Measurements from ENCODE around the gene SIPA1L3. TPM values are rescaled to one million over a fixed set of nuclear protein-coding genes. Genes with fewer than 3 reads are reported as not detected.

Gene SIPA1L3
- total and polyA plus RNA-seq, 10 of the 15 experiments (the other 5 are each of a cell fraction or from before 2014, with no cell fraction given) = 0.24 to 66.2 (median 19.1) TPM

DNA sequence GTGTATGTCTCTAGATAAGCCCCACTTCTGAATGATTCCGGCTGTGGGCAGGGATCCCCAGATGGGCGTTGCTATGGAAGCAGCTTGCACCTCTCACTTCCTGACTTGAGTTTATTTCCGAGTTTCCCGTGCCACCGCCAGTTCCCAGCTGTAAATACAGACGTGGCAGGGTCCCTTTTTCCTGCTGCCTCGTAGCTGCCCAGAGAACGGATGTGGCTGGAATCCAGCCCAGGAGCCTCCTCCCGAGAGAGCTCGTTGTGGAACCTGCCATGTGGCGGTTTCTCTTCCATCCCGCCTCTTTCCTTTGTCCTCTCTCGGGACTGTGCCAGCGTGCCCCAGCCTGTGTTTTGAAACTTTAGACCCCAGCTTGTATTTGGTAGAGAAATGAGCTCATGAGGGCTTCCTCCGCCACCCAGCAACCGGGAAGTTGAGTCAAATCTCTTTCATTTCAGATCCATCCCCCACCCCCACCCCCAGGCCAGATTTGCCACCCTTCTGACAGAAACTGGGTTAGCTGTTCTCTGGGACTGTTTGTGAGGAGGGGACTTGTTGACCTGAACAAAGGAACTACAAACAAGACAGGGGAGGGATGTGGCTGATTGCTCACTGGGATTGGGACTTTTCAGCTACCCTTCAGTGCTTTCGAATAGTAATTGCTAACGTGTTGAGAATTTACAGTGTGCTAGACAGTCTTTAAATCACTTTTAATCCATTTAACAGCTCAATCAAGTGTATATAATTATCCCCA is 96.6 kb downstream of the SIPA1L3 start (continued):
- TF ChIP-seq, protein P1, sequence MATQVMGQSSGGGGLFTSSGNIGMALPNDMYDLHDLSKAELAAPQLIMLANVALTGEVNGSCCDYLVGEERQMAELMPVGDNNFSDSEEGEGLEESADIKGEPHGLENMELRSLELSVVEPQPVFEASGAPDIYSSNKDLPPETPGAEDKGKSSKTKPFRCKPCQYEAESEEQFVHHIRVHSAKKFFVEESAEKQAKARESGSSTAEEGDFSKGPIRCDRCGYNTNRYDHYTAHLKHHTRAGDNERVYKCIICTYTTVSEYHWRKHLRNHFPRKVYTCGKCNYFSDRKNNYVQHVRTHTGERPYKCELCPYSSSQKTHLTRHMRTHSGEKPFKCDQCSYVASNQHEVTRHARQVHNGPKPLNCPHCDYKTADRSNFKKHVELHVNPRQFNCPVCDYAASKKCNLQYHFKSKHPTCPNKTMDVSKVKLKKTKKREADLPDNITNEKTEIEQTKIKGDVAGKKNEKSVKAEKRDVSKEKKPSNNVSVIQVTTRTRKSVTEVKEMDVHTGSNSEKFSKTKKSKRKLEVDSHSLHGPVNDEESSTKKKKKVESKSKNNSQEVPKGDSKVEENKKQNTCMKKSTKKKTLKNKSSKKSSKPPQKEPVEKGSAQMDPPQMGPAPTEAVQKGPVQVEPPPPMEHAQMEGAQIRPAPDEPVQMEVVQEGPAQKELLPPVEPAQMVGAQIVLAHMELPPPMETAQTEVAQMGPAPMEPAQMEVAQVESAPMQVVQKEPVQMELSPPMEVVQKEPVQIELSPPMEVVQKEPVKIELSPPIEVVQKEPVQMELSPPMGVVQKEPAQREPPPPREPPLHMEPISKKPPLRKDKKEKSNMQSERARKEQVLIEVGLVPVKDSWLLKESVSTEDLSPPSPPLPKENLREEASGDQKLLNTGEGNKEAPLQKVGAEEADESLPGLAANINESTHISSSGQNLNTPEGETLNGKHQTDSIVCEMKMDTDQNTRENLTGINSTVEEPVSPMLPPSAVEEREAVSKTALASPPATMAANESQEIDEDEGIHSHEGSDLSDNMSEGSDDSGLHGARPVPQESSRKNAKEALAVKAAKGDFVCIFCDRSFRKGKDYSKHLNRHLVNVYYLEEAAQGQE (IDR thresholded peaks at IDR 0.05; ENCODE audit: low read depth, low read length) = no peak
- TF ChIP-seq ATF2 (IDR thresholded peaks at IDR 0.05; ENCODE audit: low read length) = peak; percentile 70; the same call in 1 of the 2 replicates
- no peak for TF ChIP-seq RFX5 (IDR thresholded peaks at IDR 0.05; ENCODE audit: low read depth, low read length)
- TF ChIP-seq STAT3 (IDR thresholded peaks at IDR 0.05; ENCODE audit: low read depth, low read length) = no peak
- TF ChIP-seq POLR2AphosphoS5 (IDR thresholded peaks at IDR 0.05; ENCODE audit: low read length) = no peak
- TF ChIP-seq EZH2 (IDR thresholded peaks at IDR 0.05; ENCODE audit: borderline replicate concordance, control insufficient read depth, low read depth, low read length) = no peak
- no peak for TF ChIP-seq NR2C2 (IDR thresholded peaks at IDR 0.05; ENCODE audit: borderline replicate concordance, control insufficient read depth, insufficient read length, low read depth)
- TF ChIP-seq LARP7 (IDR thresholded peaks at IDR 0.05) = no peak

All from GM12878 (cell line).